Measurements from ENCODE around the gene ZNF654. TPM values are rescaled to one million over a fixed set of nuclear protein-coding genes. Genes with fewer than 3 reads are reported as not detected.

ZNF654 gene
- 3.1 to 4.7 TPM (median 3.4 TPM) in 5 replicates for total RNA-seq (2022; extraction: Qiagen RNA extraction; ENCODE audit: low read depth)

GRCh38 chr3:88058581-88059379, at the start of gene ZNF654, which contains the start of gene CGGBP1:
Gene ZNF654, plus strand, starts transcription at chr3:88059255. Its CDS starts 65 bp downstream, at chr3:88059320.
Gene CGGBP1, minus strand, starts transcription at chr3:88059005. Its CDS starts 3,029 bp downstream, at chr3:88055976.

GRCh38 chr3:88149509-88150362, 90.7 kb downstream of the ZNF654 start, which contains the start of gene C3orf38:
Gene C3orf38, plus strand, starts transcription at chr3:88149959. Its CDS starts 94 bp downstream, at chr3:88150053.

Other genes with a start within 250 kb of the ZNF654 start
- 34.7 to 41.5 TPM (median 38.7 TPM) in 5 replicates for gene CGGBP1, start 250 bp upstream of the ZNF654 start, total RNA-seq (2022; extraction: Qiagen RNA extraction; ENCODE audit: low read depth)
- 16.8 to 22.3 TPM (median 17.6 TPM) in 5 replicates for gene C3orf38, start 90.7 kb downstream of the ZNF654 start, total RNA-seq (2022; extraction: Qiagen RNA extraction; ENCODE audit: low read depth)

Measured in A549 treated with CpdA at 1 μM for 4 hours (cell line).